GM19328 (cell line): ENCODE results near the gene CNTLN.

ENCODE experiments used
- ATAC-seq: cut with Tn5 transposase; IDR thresholded peaks from one replicate; pipeline ENCODE4 v1.9.1; 2021; ENCODE audit warnings: mild to moderate bottlenecking, moderate library complexity; ENCODE audit not compliant: unreplicated experiment

Gene CNTLN, protein sequence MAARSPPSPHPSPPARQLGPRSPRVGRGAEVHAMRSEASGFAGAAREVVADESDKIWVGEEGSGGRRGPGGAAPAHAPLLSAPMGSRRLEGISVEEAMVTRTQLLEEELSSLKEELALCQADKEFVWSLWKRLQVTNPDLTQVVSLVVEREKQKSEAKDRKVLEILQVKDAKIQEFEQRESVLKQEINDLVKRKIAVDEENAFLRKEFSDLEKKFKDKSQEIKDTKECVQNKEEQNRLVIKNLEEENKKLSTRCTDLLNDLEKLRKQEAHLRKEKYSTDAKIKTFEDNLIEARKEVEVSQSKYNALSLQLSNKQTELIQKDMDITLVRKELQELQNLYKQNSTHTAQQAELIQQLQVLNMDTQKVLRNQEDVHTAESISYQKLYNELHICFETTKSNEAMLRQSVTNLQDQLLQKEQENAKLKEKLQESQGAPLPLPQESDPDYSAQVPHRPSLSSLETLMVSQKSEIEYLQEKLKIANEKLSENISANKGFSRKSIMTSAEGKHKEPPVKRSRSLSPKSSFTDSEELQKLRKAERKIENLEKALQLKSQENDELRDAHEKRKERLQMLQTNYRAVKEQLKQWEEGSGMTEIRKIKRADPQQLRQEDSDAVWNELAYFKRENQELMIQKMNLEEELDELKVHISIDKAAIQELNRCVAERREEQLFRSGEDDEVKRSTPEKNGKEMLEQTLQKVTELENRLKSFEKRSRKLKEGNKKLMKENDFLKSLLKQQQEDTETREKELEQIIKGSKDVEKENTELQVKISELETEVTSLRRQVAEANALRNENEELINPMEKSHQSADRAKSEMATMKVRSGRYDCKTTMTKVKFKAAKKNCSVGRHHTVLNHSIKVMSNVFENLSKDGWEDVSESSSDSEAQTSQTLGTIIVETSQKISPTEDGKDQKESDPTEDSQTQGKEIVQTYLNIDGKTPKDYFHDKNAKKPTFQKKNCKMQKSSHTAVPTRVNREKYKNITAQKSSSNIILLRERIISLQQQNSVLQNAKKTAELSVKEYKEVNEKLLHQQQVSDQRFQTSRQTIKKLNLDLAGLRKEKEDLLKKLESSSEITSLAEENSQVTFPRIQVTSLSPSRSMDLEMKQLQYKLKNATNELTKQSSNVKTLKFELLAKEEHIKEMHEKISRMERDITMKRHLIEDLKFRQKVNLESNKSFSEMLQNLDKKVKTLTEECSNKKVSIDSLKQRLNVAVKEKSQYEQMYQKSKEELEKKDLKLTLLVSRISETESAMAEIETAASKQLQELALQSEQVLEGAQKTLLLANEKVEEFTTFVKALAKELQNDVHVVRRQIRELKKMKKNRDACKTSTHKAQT (N-terminal part only)

GRCh38 chr9:17134396-17135294 lies at the start of gene CNTLN:
TSS of gene CNTLN (plus strand) at chr9:17135040. CDS start at chr9:17135066, 26 bp downstream.
- no peak for ATAC-seq

GRCh38 chr9:17088566-17088965 lies 46.3 kb upstream of the CNTLN start:
- no peak for ATAC-seq

- ATAC-seq = no peak
Measured at GRCh38 chr9:17090041-17090440, 44.8 kb upstream of the CNTLN start.

DNA sequence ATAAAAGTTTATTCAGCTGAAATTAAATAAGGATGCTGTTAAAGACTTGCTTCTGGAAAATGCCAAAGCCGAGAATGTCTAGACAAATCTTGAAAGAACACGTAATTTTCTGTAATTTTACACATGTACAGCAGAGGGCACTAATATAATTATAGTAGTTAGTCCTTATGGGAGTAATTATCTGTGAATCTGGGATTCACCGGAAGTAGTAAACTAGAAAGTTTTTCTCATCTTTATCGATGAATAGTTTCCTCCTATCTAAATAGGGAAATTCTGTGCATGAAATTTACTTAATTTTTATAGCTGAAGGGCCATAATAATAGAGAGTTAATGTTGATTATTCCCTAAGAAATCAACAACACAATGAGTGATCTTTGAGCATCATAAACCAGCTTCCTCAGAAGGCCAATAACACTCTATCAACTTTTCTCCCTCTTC lies 18.4 kb upstream of the CNTLN start:
- ATAC-seq = no peak

GRCh38 chr9:17117372-17117771 lies 17.5 kb upstream of the CNTLN start:
- ATAC-seq = no peak

- no peak for ATAC-seq
Measured at GRCh38 chr9:17120203-17120602, 14.6 kb upstream of the CNTLN start.

- ATAC-seq = no peak
Measured at GRCh38 chr9:17121264-17121663, 13.6 kb upstream of the CNTLN start.

- no peak for ATAC-seq
Measured at GRCh38 chr9:17130291-17130690, 4.5 kb upstream of the CNTLN start.

DNA sequence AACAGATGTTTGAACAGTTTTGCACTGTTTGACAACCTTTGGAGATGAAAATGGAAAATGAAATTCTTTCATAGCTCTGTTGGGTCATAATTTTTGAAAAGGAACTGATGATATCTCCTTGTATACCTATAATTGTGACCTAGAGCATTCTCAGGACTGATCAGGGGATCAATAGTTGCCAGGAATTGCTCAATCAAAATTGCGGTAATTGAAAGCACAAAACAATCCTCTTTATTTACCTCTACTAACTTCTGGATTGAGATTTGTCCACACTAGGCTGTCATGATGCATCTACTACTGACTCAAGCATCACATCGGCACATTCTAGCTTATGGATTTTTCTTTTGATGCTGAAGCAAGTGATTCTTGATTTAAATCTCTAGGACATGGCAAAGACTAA lies 4.1 kb upstream of the CNTLN start:
- ATAC-seq = no peak

GRCh38 chr9:17131494-17131893 lies 3.3 kb upstream of the CNTLN start:
- ATAC-seq = no peak

- no peak for ATAC-seq
Measured at GRCh38 chr9:17135295-17136160, 688 bp downstream of the CNTLN start.

DNA sequence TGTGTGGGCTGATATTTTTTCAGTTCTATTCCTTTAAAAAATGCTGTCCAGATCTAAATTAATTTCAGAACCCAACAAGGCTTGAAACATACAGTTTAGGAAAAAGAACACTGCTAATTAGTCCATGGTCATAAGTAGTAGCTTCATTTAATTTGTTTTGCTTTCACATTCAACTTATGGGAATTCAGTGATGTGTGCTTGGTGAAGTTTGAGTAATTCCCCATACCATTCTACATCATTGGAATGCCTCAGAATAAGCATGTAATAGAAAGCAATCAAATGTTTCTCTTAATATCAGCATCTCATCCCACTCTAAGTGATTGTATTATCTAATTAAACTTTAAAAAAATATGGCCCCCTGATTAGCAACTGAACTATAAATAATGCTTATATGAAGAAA lies 2.7 kb downstream of the CNTLN start:
- ATAC-seq = no peak

GRCh38 chr9:17138503-17138902 lies 3.7 kb downstream of the CNTLN start:
- ATAC-seq = no peak

DNA sequence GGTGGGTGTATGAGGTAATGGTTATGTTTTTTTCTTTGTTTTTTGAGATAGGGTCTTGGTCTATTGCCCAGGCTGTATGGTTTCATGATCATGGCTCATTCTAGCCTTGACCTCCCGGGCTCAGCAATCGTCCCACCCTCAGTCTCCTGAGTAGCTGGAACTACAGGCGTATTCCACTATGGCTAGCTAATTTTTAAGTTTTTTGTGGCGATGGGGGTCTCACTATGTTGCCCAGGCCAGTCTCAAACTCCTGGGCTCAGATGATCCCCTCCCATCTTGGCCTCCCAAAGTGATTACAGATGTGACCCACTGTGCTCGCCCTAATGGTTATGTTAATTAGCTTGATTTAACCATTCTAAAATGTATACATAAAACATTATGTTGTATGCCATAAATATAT lies 5.6 kb downstream of the CNTLN start:
- no peak for ATAC-seq

DNA sequence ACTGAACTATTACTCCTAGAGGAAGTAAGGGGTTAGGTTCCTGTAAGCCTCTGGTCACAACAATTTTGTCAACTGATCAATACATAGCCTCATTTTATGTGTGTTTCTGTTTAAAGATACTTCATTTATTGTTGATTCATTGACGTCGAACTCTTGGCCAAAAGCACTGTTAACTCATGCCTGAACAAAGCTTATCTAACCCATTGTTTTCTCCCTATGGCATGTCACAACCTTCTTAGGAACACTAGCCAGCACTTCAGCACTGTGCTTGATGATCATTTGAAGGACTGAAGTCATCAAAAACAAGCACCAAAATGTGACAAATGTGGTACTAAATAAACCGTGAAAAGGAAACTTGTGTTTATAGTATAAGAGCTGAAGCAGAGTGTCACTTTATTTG lies 13.5 kb downstream of the CNTLN start:
- ATAC-seq = no peak

DNA sequence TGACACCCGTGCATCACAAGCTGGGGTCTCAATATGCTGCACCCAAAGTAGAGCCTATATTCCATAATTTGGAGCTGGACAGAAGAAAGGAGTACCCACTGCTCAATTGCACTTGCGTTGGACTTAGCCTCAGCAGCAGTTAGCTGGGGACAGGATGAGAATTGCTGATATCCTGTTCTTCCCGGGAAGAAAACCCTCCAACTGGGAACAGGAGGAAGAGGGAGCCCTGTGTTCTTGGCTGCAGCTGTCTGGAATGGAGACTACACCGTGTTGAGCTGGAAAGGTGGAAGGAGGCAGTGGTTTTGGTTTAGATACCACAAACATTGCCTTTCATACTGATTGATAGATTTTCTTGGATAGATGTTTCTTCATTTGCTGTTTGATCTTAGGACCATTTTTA lies 24.6 kb downstream of the CNTLN start:
- ATAC-seq = no peak

- ATAC-seq = no peak
Measured at GRCh38 chr9:17160327-17160726, 25.5 kb downstream of the CNTLN start.

DNA sequence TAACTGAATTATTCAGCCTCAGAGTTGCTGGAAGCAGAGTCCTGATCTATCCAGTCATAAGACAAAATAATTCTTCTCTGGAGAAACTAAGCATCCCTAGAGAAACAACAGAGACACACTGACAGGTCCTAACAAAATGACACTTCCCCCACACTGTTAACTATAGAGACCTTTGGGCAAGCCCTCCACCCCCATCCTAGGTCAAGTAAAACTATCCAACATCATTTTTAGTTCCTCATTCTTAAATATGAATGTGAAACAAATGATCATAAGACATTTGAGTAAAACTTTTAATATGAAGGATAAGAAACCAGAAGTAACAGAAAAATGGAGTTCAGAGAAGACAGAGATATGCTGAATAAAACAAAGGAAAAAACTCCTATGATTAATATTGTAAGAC lies 30.9 kb downstream of the CNTLN start:
- ATAC-seq = no peak

- ATAC-seq = no peak
Measured at GRCh38 chr9:17166346-17166745, 31.5 kb downstream of the CNTLN start.
